Skeletal muscle satellite cell (primary cell): ENCODE results near the gene ARPC1B.
"Not testable (repeated sequence)": the region's sequence is repeated elsewhere in the genome, so short reads cannot be mapped to it uniquely, and the experiment has no call there.

Experiments used
- H3K27me3 ChIP-seq: 2 replicates; pipeline ENCODE4 v1.7.0; 2013; ENCODE audit warnings: low read length; ENCODE audit not compliant: control insufficient read depth, insufficient read depth
- H3K36me3 ChIP-seq: 2 replicates; pipeline ENCODE4 v1.7.0; 2013; ENCODE audit warnings: mild to moderate bottlenecking, control low read depth, low read length; ENCODE audit not compliant: insufficient read depth
- H3K4me1 ChIP-seq: 2 replicates; pipeline ENCODE4 v1.7.0; 2013; ENCODE audit warnings: low read length; ENCODE audit not compliant: control insufficient read depth, insufficient read depth
- H3K4me2 ChIP-seq: 2 replicates; pipeline ENCODE4 v1.7.0; 2013; ENCODE audit warnings: mild to moderate bottlenecking, low read length
- H3K4me3 ChIP-seq: 2 replicates; pipeline ENCODE4 v1.7.0; 2013; ENCODE audit warnings: low read length
- H3K9ac ChIP-seq: 2 replicates; pipeline ENCODE4 v1.7.0; 2013; ENCODE audit warnings: mild to moderate bottlenecking, low read depth, low read length, moderate library complexity
- H3K9me3 ChIP-seq: replicated peaks from 2 replicates; pipeline ENCODE4 v1.7.0; 2013; ENCODE audit warnings: mild to moderate bottlenecking, control low read depth, low read length

ARPC1B gene

GRCh38 chr7:99352247-99352646, 22.3 kb upstream of the ARPC1B start:
- H3K9ac ChIP-seq = no peak overlapping the region
- H3K27me3 ChIP-seq = no peaks in the 10 kb centered on the region
- H3K4me1 ChIP-seq = no peaks in the 10 kb centered on the region
- H3K36me3 ChIP-seq = peaks cover 61% of the 10 kb centered on the region
- no peaks in the 10 kb centered on the region for H3K9me3 ChIP-seq
- no peak overlapping the region for H3K4me2 ChIP-seq
- H3K4me3 ChIP-seq = no peak overlapping the region

DNA sequence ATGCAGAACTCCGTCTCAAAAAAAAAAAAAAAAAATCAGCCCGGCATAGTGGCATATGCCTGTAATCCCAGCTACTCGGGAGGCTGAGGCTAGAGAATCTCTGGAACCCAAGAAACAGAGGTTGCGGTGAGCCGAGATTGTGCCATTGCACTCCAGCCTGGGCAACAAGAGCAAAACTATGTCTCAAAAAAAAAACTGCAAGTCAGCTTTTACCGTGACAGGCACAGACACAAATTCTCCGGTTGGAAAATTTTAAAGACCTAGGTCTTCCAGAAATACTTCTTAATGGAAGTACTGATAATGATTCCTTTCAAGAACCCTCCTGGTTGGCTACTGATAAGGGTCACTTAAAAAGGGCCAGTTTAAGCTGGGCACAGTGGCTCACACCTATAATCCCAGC, 19.4 kb upstream of the ARPC1B start:
- Histone ChIP-seq H3K4me2 (no peak overlapping the region), H3K4me1 (no peaks in the 10 kb centered on the region), H3K36me3 (peaks cover 60% of the 10 kb centered on the region), H3K4me3 (no peak overlapping the region), H3K9me3 (no peaks in the 10 kb centered on the region), H3K27me3 (no peaks in the 10 kb centered on the region), H3K9ac (no peak overlapping the region)

GRCh38 chr7:99357701-99358490, 16.6 kb upstream of the ARPC1B start:
- no peak overlapping the region for H3K9ac ChIP-seq
- no peaks in the 10 kb centered on the region for H3K4me1 ChIP-seq
- no peak overlapping the region for H3K4me3 ChIP-seq
- H3K9me3 ChIP-seq = no peaks in the 10 kb centered on the region
- H3K36me3 ChIP-seq = peaks cover 53% of the 10 kb centered on the region
- no peaks in the 10 kb centered on the region for H3K27me3 ChIP-seq
- no peak overlapping the region for H3K4me2 ChIP-seq

DNA sequence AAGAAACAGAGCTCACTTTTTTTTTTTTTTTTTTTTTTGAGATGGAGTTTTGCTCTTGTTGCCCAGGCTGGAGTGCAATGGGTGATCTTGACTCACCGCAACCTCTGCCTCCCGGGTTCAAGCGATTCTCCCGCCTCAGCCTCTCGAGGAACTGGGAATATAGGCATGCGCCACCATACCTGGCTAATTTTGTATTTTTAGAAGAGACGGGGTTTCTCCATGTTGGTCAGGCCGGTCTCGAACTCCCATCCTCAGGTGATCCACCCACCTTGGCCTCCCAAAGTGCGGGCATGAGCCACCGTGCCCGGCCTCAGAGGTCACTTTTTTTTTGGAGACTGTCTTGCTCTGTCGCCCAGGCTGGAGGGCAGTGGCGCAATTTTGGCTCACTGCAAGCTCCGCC, 16.0 kb upstream of the ARPC1B start:
- peaks cover 58% of the 10 kb centered on the region for H3K36me3 ChIP-seq
- H3K4me2 ChIP-seq, H3K4me3 ChIP-seq, H3K9me3 ChIP-seq, H3K27me3 ChIP-seq, H3K4me1 ChIP-seq, H3K9ac ChIP-seq: not testable (repeated sequence)

- Histone ChIP-seq H3K9ac (no peak overlapping the region), H3K4me2 (no peak overlapping the region), H3K9me3 (no peaks in the 10 kb centered on the region), H3K27me3 (no peaks in the 10 kb centered on the region), H3K4me3 (no peak overlapping the region), H3K36me3 (peaks cover 58% of the 10 kb centered on the region), H3K4me1 (no peaks in the 10 kb centered on the region)
Observed at GRCh38 chr7:99359465-99360154, 14.9 kb upstream of the ARPC1B start.

DNA sequence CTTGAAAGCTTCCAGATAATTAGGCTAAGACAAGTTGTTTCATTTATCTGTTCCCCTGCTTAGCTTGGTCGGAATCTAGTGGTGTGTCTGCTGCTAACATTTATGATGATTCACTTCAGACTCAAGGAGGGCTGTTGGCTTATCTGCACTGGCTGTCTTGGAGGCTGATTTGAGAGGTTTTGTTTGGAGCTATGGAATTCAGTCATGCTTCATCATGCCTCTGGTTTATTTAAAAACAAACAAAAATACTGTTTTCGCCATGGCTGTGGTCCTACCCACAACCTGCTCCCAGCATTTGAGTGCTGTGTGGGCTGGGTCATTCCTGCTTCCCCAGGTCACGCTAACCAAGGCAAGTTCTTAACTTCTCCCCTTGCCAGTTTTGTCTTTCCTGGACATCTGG, 11.7 kb upstream of the ARPC1B start:
- no peak overlapping the region for H3K4me2 ChIP-seq
- H3K4me3 ChIP-seq = no peak overlapping the region
- H3K4me1 ChIP-seq = no peaks in the 10 kb centered on the region
- H3K36me3 ChIP-seq = peaks cover 63% of the 10 kb centered on the region
- H3K9ac ChIP-seq = no peak overlapping the region
- no peaks in the 10 kb centered on the region for H3K9me3 ChIP-seq
- no peaks in the 10 kb centered on the region for H3K27me3 ChIP-seq

- H3K27me3 ChIP-seq = no peaks in the 10 kb centered on the region
- H3K36me3 ChIP-seq = peaks cover 58% of the 10 kb centered on the region
- no peak overlapping the region for H3K9ac ChIP-seq
- H3K9me3 ChIP-seq = no peaks in the 10 kb centered on the region
- H3K4me2 ChIP-seq = no peak overlapping the region
- H3K4me1 ChIP-seq = no peaks in the 10 kb centered on the region
- H3K4me3 ChIP-seq = no peak overlapping the region
Observed at GRCh38 chr7:99363286-99363685, 11.2 kb upstream of the ARPC1B start.

GRCh38 chr7:99365318-99366141, 9.0 kb upstream of the ARPC1B start:
- Histone ChIP-seq H3K4me3 (no peak overlapping the region), H3K36me3 (peaks cover 51% of the 10 kb centered on the region), H3K27me3 (no peaks in the 10 kb centered on the region), H3K9ac (no peak overlapping the region), H3K9me3 (no peaks in the 10 kb centered on the region), H3K4me1 (peaks cover 4% of the 10 kb centered on the region), H3K4me2 (no peak overlapping the region)

- Histone ChIP-seq H3K36me3 (peaks cover 42% of the 10 kb centered on the region), H3K4me3 (no peak overlapping the region), H3K27me3 (no peaks in the 10 kb centered on the region), H3K9me3 (no peaks in the 10 kb centered on the region), H3K4me2 (no peak overlapping the region), H3K4me1 (peaks cover 4% of the 10 kb centered on the region), H3K9ac (no peak overlapping the region)
Observed at GRCh38 chr7:99366646-99367045, 7.9 kb upstream of the ARPC1B start.

- Histone ChIP-seq H3K4me3 (no peak overlapping the region), H3K4me2 (no peak overlapping the region), H3K9me3 (no peaks in the 10 kb centered on the region), H3K36me3 (peaks cover 30% of the 10 kb centered on the region), H3K27me3 (no peaks in the 10 kb centered on the region), H3K4me1 (peaks cover 15% of the 10 kb centered on the region), H3K9ac (no peak overlapping the region)
Observed at GRCh38 chr7:99368750-99369389, 5.7 kb upstream of the ARPC1B start.

DNA sequence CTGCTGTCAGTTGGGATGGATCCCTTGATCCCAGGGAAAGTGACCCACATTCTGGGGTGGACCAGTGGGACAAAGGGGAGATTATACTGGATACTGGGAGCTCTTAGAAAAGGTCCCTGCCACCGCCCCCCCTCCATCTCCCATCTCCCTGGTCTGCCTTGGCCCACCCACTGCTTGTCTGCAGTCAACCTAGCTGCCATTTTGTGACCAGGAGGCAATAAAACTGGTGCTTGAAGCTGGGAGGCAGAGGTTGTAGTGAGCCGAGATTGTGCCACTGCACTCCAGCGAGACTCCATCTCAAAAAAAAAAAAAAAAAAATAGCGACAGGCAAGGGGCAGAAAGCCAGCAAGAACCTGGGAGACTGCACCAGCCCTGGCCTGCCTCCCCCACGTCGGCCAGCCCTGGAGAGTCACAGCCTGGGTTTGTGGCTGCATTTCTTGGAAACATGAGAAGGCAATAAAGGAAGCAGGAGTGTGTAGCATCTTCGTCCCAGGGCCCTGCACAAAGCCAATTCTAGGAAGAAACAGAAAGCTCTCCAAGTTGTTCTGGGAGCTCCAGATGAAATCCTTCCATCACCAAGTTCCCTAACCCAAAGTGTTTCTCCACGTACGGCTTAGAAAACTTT, 4.7 kb upstream of the ARPC1B start:
- H3K9me3 ChIP-seq = no peaks in the 10 kb centered on the region
- no peak overlapping the region for H3K4me2 ChIP-seq
- H3K9ac ChIP-seq = no peak overlapping the region
- no peak overlapping the region for H3K4me3 ChIP-seq
- no peaks in the 10 kb centered on the region for H3K27me3 ChIP-seq
- H3K4me1 ChIP-seq = peaks cover 17% of the 10 kb centered on the region
- peaks cover 22% of the 10 kb centered on the region for H3K36me3 ChIP-seq
